Tibial nerve (tissue), 4 donors: ENCODE results near the gene S100A9.

ENCODE experiments used
- CTCF ChIP-seq, 5 experiments: fragments of 200-600 bp in 3 of 5; fragments of 450-650 bp in 2 of 5; sonication (generic) in 3 of 5; IDR thresholded peaks; one replicate each; pipeline ENCODE4 v1.5.1; 2016 to 2019; ENCODE audit warnings: antibody characterized with exemption in 5 of 5, mild to moderate bottlenecking in 3 of 5, moderate library complexity in 2 of 5
- EP300 ChIP-seq, 2 donors: sonication (generic); formaldehyde crosslinking; IDR thresholded peaks; one replicate each; pipeline ENCODE4 v1.6.1; 2017; ENCODE audit warnings: antibody characterized with exemption in 2 of 2, mild to moderate bottlenecking in 1 of 2
- POLR2A ChIP-seq, 2 donors: fragments of 450-650 bp; IDR thresholded peaks; one replicate each; pipeline ENCODE4 v1.6.1; 2017; ENCODE audit warnings: antibody characterized with exemption in 2 of 2, mild to moderate bottlenecking in 2 of 2, moderate library complexity in 2 of 2

GRCh38 chr1:153356392-153357075, 1.1 kb upstream of the S100A9 start:
- TF ChIP-seq POLR2A (IDR thresholded peaks at IDR 0.05), result no peak
- no peak for TF ChIP-seq CTCF (IDR thresholded peaks at IDR 0.05)
- no peak for TF ChIP-seq EP300 (IDR thresholded peaks at IDR 0.05)
